Activated CD8-positive, alpha-beta memory T cell treated with anti-CD3 and anti-CD28 coated beads for 4 hours (primary cell): ENCODE measurements around the gene PNMA6E.

Source experiments
- DNase-seq, 2 donors: peaks; one replicate each; pipeline ENCODE4 v3.0.0-alpha.2; 2020; ENCODE audit warnings: low read depth in 2 of 2

Gene PNMA6E

DNA sequence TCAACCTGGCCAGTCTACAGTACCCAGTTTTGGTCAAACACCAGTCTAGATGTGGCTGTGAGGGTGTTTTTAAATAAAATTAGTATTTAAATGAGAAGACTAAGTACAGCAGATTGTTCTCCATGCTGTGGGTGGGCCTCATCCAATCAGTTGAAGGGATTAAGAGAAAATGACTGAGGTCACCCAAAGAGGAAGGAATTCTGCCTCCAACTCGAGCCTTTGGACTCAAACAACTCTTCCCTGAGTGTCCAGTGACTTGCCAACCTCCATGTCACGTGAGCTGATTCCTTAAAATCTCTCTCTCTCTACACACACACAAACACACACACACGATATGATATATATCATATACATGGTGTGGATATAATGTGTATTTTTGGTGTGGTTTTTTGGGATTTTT, 34.7 kb upstream of the PNMA6E start:
- DNase-seq = no peak

DNA sequence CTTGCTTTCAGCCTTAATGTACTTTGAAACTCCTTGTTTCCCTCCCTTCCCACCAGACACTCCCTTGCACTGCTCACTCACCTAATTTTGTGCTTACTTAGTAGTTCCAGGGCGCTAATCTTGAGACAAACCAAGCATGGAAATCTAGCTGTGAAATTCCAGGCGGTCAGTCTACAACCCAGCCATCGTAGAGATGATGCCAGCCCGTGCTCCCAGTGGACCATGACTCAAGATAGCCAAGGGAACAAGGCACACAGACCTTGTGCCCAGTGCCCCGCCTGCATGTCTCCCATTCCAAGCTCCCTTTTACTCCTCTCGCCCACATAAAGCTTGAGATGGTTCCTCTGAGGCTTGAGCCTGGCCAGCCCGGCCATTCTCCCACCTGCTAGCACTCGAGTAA, 33.7 kb upstream of the PNMA6E start:
- no peak for DNase-seq

DNA sequence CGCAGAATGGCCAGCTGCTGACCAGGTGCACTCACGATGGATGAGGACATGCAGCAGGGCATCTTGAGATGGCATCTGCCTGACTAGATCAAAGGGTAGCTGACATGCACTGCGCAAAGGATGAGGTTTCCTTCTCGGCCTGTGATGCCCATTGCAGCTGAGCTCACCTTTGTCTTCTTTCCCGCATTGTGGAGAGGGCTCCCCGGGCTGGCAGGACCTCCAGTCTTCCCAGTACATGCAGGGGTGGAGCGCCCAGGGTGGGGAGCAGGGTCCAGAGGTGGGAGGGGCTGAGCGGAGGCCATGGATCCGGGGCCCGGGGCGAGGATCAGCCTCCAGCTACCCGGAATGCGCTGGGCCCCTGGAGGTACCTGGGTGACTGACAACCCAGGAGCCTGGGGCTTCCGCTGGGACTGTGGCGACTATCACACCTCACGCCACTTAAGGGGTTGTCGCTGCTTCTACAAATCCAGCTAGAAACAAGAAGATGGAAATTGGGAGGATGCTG, 32.7 kb upstream of the PNMA6E start:
- DNase-seq = no peak

DNA sequence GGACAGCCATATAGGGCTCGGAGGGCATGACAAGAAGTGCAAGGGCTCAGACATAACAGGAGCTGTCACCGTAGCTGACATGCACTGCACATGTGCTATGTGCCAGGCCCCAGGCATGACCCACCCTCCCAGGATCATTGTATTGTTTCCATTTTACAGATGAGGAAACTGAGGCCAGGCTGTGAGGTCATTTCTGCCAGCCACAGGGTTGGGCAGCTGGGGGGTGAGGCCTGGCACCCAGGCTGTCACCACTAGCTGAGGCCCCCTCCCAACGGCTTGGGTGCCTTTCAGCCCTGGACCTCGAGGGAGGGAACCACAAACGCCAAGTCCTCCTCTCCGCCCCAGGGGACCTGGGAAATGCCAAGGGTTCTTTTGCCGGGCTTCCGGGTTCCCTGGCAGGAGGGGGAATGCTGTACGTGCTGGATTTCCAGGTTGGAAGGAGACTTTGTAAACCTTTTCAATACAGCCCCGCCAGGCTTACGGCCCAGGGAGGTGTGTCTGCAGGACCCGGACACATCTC, 32.1 kb upstream of the PNMA6E start:
- DNase-seq = no peak

DNA sequence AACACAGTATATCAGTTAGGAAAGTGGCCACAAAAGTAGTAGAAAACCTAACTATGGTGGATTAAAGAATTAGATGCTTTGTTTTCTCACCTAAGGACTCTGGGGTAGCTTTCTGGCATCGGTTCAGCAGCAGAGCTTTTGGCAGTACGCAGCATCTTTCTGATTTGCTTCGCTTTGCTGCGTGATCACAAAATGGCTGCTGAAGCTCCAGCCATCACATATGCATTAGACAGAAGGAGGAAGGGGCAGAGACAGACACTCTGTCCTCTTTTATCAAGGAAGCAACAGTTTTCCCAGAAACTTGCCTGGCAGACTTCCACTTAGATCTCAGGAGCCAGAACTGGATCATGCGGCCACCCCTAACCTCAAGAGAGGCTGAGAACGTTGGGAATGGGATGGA, 29.6 kb upstream of the PNMA6E start:
- no peak for DNase-seq

DNA sequence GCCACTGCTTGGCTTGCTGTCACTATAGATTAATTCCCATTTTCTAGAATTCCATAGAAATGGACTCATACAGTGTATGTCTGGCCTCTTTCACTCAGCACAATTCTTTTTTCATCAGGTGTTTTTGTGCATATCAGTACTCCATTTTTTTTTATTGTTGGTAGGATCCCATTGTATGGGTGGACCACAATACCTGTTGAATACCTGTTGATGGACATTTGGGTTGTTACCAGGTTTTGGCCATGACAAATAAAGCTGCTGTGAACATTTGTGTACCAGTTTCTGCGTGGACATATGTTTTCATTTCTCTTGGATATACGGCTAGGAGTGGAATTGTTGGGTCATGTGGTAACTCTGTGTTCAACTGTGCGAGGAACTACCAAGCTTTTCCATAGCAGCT, 25.1 kb upstream of the PNMA6E start:
- no peak for DNase-seq

DNA sequence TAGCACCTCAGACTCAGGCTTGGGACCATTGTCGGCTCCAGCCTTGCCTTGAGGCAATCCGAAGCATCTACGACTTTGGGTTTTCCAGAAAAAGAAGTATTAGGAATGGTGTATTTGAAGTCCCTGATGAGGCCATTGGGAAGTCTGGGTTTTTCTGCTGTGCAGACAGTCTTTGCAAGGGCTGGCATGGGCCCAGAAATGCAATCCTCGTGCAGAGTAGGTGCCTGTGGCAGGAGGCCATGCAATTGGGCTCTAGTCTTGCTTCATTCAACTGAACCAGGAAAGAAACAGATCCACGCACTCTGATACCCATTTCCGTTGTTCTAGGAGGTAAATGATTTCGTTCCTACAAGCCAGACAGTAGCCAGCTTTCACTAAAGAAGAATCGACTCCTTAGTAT, 22.5 kb upstream of the PNMA6E start:
- no peak for DNase-seq

DNA sequence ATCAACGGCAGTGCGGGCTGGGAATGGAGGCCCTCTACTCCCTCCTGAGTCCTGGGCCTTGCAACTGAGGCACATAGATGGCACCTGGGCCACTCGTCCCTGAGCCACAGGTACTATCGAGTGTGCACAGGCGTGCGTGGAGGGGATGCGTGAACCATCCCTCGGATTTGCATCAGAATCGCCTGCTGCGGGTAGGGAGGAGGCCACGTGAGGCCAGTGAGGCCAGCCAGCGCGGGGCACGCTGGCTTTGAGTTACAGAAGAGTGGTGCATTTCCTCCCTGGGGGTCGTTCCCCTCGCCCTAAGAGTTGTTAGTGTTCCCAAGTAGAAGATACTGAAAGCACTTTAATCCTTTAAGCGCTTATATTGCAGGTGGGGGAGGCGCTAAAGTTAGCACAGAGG, 20.7 kb upstream of the PNMA6E start:
- no peak for DNase-seq

DNA sequence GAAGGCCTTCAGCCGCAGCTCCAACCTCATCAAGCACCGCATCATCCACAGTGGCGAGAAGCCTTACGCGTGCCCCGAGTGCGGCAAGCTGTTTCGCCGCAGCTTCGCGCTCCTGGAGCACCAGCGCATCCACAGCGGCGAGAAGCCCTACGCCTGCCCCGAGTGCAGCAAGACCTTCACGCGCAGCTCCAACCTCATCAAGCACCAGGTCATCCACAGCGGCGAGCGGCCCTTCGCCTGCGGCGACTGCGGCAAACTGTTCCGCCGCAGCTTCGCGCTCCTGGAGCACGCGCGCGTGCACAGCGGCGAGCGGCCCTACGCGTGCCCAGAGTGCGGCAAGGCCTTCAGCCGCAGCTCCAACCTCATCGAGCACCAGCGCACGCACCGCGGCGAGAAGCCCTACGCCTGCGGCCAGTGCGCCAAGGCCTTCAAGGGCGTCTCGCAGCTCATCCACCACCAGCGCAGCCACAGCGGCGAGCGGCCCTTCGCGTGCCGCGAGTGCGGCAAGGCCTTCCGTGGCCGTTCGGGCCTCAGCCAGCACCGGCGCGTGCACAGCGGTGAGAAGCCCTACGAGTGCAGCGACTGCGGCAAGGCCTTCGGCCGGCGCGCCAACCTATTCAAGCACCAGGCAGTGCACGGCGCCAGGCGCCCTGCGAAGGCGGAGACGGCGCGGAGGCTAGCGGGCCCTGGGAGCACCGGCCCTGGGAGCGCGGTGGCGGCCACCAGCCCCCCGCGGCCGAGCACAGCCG, 19.9 kb upstream of the PNMA6E start:
- DNase-seq = no peak

DNA sequence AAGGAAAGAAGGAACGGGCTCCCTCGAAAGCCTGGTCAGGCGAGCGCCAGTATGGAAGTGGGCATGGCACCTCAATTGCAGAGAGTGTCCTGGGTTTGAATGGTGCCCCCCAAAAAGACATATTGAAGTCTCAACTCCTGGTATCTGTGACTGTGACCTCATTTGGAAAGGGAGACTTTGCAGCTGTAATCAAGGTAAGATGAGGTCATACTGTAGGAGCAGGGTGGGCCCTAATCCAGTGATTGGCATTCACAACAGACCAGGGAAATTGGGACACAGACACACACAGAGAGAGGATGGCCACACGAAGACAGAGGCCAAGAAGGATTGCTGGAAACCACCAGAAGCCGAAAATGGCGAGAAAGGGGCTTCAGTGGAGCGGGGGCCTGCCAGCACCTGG, 16.5 kb upstream of the PNMA6E start:
- no peak for DNase-seq

DNA sequence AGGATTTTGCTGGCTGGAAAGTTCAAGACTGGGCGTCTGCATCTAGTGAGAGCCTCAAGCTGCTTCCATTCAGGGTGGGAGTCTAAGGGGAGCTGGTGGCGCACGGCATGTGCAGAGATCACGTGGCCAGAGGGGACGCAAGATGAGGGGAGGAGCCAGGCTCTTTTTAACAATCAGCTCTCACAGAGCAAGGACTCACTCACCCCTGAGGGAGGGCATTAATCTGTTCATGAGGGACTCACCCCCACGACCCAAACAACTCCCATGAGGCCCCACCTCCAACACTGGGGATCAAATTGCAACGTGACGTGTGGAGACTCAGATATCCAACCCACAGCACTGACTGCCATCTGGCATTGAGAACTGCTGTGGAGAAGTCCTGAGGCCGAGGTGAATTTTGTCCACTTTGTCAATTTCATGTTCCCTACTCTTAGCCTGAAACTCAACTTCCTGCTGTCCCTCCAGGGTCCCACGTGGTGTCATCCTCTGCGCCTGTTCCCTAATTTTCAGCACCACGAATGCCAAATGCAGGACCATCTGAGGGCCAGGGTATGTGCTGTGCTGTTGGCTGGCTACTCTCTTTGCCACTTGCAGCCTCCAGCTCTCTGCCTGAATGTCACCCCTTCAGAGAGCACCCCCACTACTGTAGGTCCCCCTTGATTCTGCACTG, 15.8 kb upstream of the PNMA6E start:
- DNase-seq = no peak

DNA sequence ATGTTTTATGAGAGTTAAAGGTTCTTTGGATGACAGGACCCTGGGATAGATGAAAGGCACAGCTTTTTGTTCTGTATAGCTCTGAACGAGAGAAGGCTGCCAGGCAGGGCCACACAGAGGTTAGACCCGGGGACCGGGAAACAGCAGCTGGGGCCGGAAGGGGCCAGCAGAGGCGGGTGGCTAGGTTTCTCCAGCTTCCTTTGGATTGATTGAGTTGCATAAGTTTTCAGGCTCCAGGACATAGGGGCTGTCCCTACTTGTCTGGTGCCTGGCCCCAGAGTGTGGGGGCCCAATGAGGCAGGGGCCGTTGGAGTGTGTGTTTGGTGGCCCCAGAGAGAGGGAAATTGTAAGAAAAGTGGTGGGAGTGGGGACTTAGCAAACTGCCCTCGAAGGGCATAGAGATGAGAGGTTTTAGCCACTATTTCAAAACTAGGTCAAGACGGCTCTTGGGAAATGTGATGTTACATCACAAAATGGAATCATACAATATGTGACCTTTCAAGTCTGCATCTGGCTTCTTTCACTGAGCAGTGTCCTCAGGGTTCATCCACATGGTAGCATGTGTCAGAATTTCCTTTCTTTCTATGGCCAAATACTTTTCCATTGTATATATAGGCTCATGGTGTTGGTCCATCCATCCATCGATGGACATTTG, 13.8 kb upstream of the PNMA6E start:
- DNase-seq = no peak

DNA sequence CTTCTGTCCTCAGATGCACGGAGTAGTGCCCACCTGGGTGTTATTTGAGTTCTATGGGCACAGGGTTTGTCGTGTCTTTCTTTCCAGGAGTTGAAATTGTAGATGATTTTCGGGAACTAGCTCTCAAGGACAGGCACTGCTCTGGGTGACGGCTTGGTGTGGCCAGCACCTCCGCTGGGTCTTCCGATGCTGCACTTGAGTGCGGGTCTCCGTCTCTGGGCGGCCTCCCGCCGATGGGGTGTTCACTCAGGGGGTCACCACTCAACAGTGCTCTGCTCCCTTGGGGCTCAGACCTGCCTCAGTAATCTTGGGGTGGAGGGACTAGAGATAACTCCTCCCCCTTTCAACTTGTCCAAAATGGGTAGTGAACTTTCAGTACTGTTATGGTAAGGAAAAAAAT, 12.6 kb upstream of the PNMA6E start:
- DNase-seq = no peak

DNA sequence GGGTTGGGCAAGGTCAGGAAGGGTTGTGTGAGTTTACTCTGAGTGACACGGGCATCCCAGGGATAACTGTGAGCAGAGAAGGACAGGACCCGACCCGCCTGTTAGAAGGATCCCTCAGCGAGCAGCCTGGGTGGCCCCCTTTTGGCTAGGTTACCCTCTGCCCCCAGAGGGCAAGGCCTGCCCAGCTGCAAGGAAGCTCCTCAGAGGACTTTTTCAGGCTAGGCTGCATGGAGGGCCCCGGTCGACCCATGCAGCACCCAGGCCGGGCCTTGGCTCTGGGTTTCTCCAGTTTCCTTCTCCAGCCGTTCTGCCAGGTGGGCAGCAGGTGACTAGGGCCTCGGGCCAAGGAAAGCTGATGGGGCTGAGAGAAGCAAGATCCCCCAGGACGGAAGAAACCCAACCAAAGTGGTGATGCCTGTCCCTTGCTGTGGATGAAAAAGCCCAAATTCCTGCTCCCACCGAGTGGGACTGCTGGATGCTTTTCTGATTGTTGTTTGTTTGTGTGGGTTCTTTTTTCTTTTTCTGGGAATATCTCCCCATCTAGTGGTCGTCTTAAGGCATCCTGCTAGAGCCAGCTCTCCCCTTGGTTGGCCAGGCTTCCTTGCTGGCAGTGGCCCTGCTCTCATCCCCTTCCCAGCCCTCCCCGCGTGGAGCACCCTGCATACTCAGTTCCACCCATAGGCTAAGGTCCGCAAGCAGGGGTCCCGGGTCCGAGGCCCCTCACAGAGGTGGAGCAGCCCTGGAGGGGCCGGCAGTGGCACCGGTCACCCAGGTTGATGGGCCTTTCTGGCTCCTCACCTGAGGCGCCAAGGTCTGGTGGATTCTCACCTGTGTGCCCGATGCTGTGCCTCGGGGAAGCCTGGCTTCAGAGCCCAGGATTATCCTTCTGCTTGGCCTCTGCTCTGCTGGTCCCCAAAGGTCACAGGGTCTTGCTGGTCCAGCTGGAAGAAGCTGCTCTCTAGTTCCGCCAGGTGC, 11.9 kb upstream of the PNMA6E start:
- DNase-seq = no peak

DNA sequence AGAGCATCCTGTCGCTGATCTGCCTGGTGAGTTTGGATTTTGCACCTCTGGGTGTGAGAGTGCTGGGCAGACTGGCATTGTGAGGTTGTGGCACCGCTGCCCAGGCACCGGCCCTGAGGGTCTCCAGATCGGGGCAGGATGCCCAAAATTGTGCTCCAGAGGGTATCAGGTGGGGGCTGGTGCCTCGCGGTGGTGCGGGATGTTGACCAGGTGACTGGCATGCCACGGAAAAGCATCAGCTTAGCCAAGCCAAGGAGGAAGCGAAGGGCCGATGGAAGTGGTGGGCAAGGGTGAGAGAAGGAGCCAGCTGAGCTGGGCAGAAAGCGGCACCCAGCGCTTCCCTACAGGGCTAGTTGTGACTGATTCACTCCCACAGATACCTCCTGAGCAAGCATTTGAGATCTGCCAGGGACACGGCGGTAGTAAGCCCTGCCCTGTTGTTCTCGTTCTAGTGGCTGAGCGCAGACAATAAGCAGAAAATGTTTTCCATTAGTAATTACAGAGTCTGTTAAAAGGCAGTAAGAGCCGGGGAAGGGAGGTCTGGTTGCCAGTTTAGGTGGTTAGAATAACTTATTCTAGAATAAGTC, 10.9 kb upstream of the PNMA6E start:
- DNase-seq = no peak

DNA sequence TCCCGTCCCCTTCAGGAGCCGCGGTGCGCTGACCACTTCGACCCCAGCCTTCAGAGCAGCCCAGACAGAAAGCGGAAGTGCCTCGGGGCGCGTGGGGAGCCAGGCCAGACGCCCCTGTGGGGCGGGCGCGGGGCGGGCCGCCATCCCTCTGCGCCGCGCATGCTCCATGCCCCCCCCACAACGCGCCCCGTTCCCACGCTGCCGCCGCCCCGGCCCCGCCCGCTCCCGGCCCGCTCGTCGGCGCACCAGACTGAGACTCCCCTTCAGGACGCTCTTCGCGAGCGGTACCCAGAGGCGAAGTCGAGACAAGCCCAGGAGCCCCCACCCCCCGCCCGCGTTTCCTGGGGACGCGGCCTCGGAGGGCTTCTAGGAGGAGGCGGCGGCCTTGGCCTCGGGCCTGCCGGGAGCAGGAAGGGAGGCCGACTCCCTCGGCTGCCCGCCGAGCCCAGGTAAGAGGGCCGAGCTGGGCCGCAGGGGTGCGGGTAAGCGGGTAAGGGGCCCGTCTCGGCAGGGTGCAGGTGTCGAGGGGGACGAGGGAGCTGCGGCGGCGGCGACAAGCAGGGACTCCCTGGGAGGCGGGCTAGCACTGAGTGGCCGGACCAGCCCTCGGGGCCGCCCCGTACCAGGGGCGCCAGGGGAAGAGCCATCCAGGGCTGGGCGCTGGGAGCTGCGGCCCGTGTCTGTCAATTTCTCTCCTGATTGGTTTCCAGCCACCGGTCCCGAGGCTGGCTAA, 10.3 kb upstream of the PNMA6E start, which contains the start of gene ZFP92:
Gene ZFP92, plus strand, starts transcription at position 218 of the 733 bp plus-strand sequence. CDS start 6,851 bp downstream, outside the sequence.
- DNase-seq = peak in 1 of 2 donors; percentile 6

DNA sequence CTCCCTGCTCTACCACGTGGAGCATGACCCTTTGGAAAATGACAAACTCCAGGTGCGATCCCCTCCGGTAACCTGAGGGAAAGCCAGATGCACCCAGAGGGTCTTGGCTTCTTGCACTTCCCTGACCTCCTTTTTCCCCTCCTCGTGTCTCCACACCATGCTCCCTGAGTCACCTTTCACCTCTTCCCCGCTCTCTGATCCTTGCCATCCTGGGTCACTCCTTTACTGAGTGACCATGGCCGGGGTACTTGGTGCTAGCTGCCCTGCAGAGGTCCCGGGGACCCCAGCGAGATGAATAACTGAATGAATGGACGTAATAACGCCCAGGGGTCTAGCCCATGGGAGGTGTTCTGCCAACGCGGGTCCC, 9.7 kb upstream of the PNMA6E start:
- no peak for DNase-seq

DNA sequence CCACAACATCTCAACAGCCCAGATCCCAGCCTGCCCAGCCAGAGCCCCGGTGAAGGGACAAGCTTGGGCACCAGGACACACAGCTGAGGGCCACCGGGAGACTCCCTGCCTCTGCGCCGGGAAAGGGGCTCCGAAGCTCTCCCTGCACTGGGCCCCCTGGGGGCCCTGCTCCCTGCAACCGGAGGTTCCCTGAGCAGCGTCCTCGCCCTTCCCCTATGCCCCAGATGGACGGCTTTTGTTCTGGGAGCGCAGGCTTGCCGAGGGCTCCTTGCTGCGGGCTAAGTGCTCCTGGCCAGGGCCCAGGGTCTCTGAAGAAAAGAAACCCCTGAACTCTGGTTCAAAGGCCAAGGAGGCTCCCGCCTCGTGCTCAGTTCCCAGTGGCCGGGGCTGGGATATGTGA, 9.2 kb upstream of the PNMA6E start:
- DNase-seq = no peak

DNA sequence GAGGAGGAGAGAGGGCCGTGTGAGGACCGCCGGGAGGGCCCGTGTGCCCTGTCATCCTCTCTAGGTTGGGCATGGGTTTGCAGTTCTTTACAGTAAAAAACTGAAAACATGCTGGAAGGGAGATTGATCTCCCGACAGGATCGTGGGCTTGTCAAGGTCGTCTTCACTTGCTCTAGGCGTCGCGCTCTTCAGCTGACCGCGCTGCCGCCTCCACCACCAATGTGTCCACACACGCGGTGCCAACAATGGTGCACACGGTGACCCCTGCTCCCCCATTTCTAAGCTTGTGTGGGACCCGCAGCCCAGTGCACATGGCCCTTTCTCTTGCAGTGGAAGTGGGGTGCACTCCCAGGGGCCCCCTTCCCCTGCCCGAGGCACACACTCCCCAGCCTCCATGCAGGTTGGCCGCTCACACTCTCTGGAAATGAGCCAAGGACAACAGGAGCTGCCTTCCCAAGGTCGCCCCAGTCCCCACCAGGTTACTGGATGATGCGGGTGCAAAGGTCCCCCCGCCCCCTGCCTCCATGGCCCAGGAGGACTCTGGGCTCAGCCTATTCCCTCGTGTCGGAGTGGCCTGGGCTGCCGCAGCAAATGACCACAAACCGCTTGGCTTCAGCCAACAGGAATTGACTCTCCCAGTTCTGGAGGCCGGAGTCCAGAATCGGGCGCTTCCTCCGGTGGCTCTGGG, 8.4 kb upstream of the PNMA6E start:
- DNase-seq = no peak

DNA sequence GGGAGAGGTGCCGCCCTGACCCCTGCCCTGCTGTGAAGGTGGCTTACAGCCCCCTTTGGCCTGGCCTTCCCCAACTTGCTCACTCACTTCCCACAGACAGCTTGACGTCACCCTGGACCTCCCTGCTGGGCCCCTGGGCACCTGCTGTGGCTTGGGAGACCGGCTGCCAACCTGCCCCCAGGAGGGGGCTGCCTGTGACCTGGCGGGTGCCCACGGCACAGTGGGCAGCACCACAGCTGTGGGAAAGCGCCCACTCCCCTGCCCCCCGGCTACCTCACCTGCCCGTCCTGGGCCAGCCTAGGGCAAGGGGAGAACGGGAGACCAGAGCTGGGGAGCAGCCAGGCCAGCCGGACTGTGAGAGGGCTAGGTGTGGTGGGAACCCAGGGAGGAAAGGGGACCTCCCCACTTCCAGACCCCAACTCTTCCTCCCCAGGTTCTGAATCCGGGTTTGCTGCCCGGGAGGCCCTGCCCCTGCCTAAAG, 7.8 kb upstream of the PNMA6E start:
- no peak for DNase-seq
